Liver (tissue), 9 donors: ENCODE measurements around the gene OMD. TPM values are rescaled to one million over a fixed set of nuclear protein-coding genes. Genes with fewer than 3 reads are reported as not detected.

Experiments
- DNase-seq: peaks from one replicate; pipeline ENCODE4 v3.0.0-alpha.2; 2017; ENCODE audit warnings: low spot score
- H3K27ac ChIP-seq, 2 donors: one replicate each; pipeline ENCODE4 v1.7.0; 2013; ENCODE audit warnings: inconsistent platforms in 2 of 2, low read length in 2 of 2, control low read depth in 1 of 2, low read depth in 1 of 2, mild to moderate bottlenecking in 1 of 2
- H3K27me3 ChIP-seq, 4 donors: one replicate each; pipeline versions ENCODE4 v1.6.1 to v1.7.0; 2013; ENCODE audit warnings: low read length in 3 of 4, inconsistent platforms in 1 of 4, mild to moderate bottlenecking in 1 of 4, moderate library complexity in 1 of 4; ENCODE audit not compliant: control insufficient read depth in 4 of 4, insufficient read depth in 4 of 4
- H3K36me3 ChIP-seq, 4 donors: one replicate each; pipeline versions ENCODE4 v1.6.1 to v1.7.0; 2013; ENCODE audit warnings: low read length in 3 of 4, mild to moderate bottlenecking in 3 of 4, low read depth in 1 of 4, moderate library complexity in 1 of 4; ENCODE audit not compliant: control insufficient read depth in 4 of 4, insufficient read depth in 3 of 4
- H3K4me1 ChIP-seq, 4 donors: one replicate each; pipeline versions ENCODE4 v1.6.1 to v1.7.0; 2013; ENCODE audit warnings: low read length in 3 of 4, mild to moderate bottlenecking in 3 of 4, moderate library complexity in 1 of 4; ENCODE audit not compliant: control insufficient read depth in 4 of 4, insufficient read depth in 4 of 4
- H3K4me3 ChIP-seq, 3 donors: one replicate each; pipeline versions ENCODE4 v1.6.1 to v1.7.0; 2013; ENCODE audit warnings: low read length in 3 of 3, control low read depth in 1 of 3, low read depth in 1 of 3, mild to moderate bottlenecking in 1 of 3
- H3K9ac ChIP-seq, 2 donors: one replicate each; pipeline ENCODE4 v1.7.0; 2013; ENCODE audit warnings: low read length in 2 of 2, mild to moderate bottlenecking in 2 of 2, moderate library complexity in 2 of 2, control low read depth in 1 of 2, low read depth in 1 of 2
- H3K9me3 ChIP-seq, 4 donors: one replicate each; pipeline versions ENCODE4 v1.6.1 to v1.7.0; 2013; ENCODE audit warnings: low read length in 3 of 4; ENCODE audit not compliant: control insufficient read depth in 4 of 4
- ATF3 ChIP-seq: IDR thresholded peaks from 2 replicates; pipeline ENCODE4 v1.6.1; 2016; ENCODE audit warnings: antibody characterized with exemption
- CTCF ChIP-seq: fragments of 150-350 bp; IDR thresholded peaks from 2 replicates; pipeline ENCODE4 v1.5.1; 2017; ENCODE audit warnings: improper control_type of control experiment, low read depth, low read length; ENCODE audit not compliant: missing input control
- EGR1 ChIP-seq, 2 donors: IDR thresholded peaks; 2 replicates each; pipeline ENCODE4 v1.6.1; 2016 to 2018; ENCODE audit warnings: antibody characterized with exemption in 2 of 2, low read depth in 2 of 2
- FOXA1 ChIP-seq: IDR thresholded peaks from 2 replicates; pipeline ENCODE4 v1.6.1; 2016; ENCODE audit warnings: antibody characterized with exemption
- FOXA2 ChIP-seq: IDR thresholded peaks from 2 replicates; pipeline ENCODE4 v1.6.1; 2016; ENCODE audit warnings: antibody characterized with exemption
- GABPA ChIP-seq, 2 donors: IDR thresholded peaks in 1 of 2; conservative IDR thresholded peaks in 1 of 2; 2 replicates each; pipeline ENCODE4 v1.6.1; 2016; ENCODE audit warnings: antibody characterized with exemption in 2 of 2, mild to moderate bottlenecking in 1 of 2, moderate library complexity in 1 of 2
- HNF4A ChIP-seq, 2 donors: conservative IDR thresholded peaks; 2 replicates each; pipeline ENCODE4 v1.6.1; 2016; ENCODE audit warnings: antibody characterized with exemption in 2 of 2, mild to moderate bottlenecking in 2 of 2
- HNF4G ChIP-seq: IDR thresholded peaks from 2 replicates; pipeline ENCODE4 v1.6.1; 2016; ENCODE audit warnings: antibody characterized with exemption
- JUND ChIP-seq, 2 donors: IDR thresholded peaks; 2 replicates each; pipeline ENCODE4 v1.6.1; 2016; ENCODE audit warnings: antibody characterized with exemption in 2 of 2
- NR2F2 ChIP-seq: IDR thresholded peaks from 2 replicates; pipeline ENCODE4 v1.6.1; 2016; ENCODE audit warnings: antibody characterized with exemption
- RAD21 ChIP-seq, 2 donors: IDR thresholded peaks; 2 replicates each; pipeline ENCODE4 v1.6.1; 2016; ENCODE audit warnings: antibody characterized with exemption in 2 of 2, mild to moderate bottlenecking in 2 of 2
- RXRA ChIP-seq, 2 donors: IDR thresholded peaks; 2 replicates each; pipeline ENCODE4 v1.6.1; 2017 to 2018; ENCODE audit warnings: antibody characterized with exemption in 2 of 2, mild to moderate bottlenecking in 1 of 2
- SP1 ChIP-seq: IDR thresholded peaks from 2 replicates; pipeline ENCODE4 v1.6.1; 2018; ENCODE audit warnings: antibody characterized with exemption, mild to moderate bottlenecking
- TAF1 ChIP-seq: conservative IDR thresholded peaks from 2 replicates; pipeline ENCODE4 v1.6.1; 2016; ENCODE audit warnings: antibody characterized with exemption, mild to moderate bottlenecking
- YY1 ChIP-seq: IDR thresholded peaks from 2 replicates; pipeline ENCODE4 v1.6.1; 2016; ENCODE audit warnings: antibody characterized with exemption, mild to moderate bottlenecking
- ZBTB33 ChIP-seq: IDR thresholded peaks from 2 replicates; pipeline ENCODE4 v1.6.1; 2016; ENCODE audit warnings: antibody characterized with exemption
- WGBS: extraction: QIAGEN DNeasy Blood & Tissue Kit; methylation state at CpG from one replicate; pipeline ENCODE4 v1.1.7; 2013; 5-methylcytosine and 5-hydroxymethylcytosine counted together
- polyA plus RNA-seq, 2 donors: library from polyadenylated mRNA; stranded (reverse) in 1 of 2; unstranded in 1 of 2; fragments of 200-250 nt in 1 of 2; fragments of >200 nt in 1 of 2; fragmentation: Nextera tagmentation in 1 of 2; extraction: Ambion mirVana in 1 of 2; gene quantifications; one replicate each; pipeline versions ENCODE4 v1.2.1 to v1.2.3, GENCODE V29; 2013 to 2015
- total RNA-seq, 2 donors: library from RNA; depleted of rRNA; stranded (reverse); fragments of >200 nt; gene quantifications; one replicate each; pipeline ENCODE4 v1.2.3, GENCODE V29; 2014
- TF ChIP-seq, protein P1 (sequence below): IDR thresholded peaks from 2 replicates; pipeline ENCODE4 v1.6.1; 2016; ENCODE audit warnings: antibody characterized with exemption
- TF ChIP-seq, protein P2 (sequence below): IDR thresholded peaks from 2 replicates; pipeline ENCODE4 v1.6.1; 2016; ENCODE audit warnings: antibody characterized with exemption, mild to moderate bottlenecking
- donor health status: healthy.
- donor health status: healthy.
- donor health status: healthy.
- donor health status: healthy.
- donor health status: healthy.

Gene OMD
- total and polyA plus RNA-seq, 4 donors = 0.28 to 0.75 (median 0.52) TPM; not detected in 1

GRCh38 chr9:92381775-92382174 lies 42.5 kb downstream of the OMD start:
- H3K27me3 ChIP-seq = no peaks in the 10 kb centered on the region
- no peak for TF ChIP-seq FOXA1
- no peak for TF ChIP-seq RXRA (IDR thresholded peaks at IDR 0.05)
- TF ChIP-seq TAF1 = no peak
- no peak for TF ChIP-seq JUND (IDR thresholded peaks at IDR 0.05)
- TF ChIP-seq ATF3 = no peak
- no peak for TF ChIP-seq RAD21 (IDR thresholded peaks at IDR 0.05)
- TF ChIP-seq, protein P1, sequence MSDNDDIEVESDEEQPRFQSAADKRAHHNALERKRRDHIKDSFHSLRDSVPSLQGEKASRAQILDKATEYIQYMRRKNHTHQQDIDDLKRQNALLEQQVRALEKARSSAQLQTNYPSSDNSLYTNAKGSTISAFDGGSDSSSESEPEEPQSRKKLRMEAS = no peak
- no peak for TF ChIP-seq EGR1 (IDR thresholded peaks at IDR 0.05; ENCODE audit: low read depth in 2 of 2)
- no peak for TF ChIP-seq HNF4A (conservative IDR thresholded peaks at IDR 0.05)
- TF ChIP-seq HNF4G = no peak
- TF ChIP-seq CTCF = no peak
- TF ChIP-seq FOXA2 = no peak
- no peak for TF ChIP-seq GABPA (IDR thresholded peaks at IDR 0.05 in 1 of 2, conservative IDR thresholded peaks at IDR 0.05 in 1 of 2)
- no peak for DNase-seq
- peaks cover 0 to 8% (median 4%) of the 10 kb centered on the region in 4 donors for H3K4me1 ChIP-seq
- no peak overlapping the region for H3K9ac ChIP-seq
- no peaks in the 10 kb centered on the region for H3K36me3 ChIP-seq
- H3K9me3 ChIP-seq = no peaks in the 10 kb centered on the region
- WGBS = 92% methylated on average over 2 of the region's 2 CpGs
- no peak overlapping the region for H3K27ac ChIP-seq
- no peak overlapping the region for H3K4me3 ChIP-seq

- peaks cover 0 to 5% (median 2%) of the 10 kb centered on the region in 4 donors for H3K4me1 ChIP-seq
- no peak overlapping the region for H3K27ac ChIP-seq
- no peak for DNase-seq
- no peaks in the 10 kb centered on the region for H3K27me3 ChIP-seq
- H3K9me3 ChIP-seq = no peaks in the 10 kb centered on the region
- no peak overlapping the region for H3K9ac ChIP-seq
- TF ChIP-seq NR2F2 = no peak
- TF ChIP-seq TAF1 = no peak
- TF ChIP-seq, protein P2, sequence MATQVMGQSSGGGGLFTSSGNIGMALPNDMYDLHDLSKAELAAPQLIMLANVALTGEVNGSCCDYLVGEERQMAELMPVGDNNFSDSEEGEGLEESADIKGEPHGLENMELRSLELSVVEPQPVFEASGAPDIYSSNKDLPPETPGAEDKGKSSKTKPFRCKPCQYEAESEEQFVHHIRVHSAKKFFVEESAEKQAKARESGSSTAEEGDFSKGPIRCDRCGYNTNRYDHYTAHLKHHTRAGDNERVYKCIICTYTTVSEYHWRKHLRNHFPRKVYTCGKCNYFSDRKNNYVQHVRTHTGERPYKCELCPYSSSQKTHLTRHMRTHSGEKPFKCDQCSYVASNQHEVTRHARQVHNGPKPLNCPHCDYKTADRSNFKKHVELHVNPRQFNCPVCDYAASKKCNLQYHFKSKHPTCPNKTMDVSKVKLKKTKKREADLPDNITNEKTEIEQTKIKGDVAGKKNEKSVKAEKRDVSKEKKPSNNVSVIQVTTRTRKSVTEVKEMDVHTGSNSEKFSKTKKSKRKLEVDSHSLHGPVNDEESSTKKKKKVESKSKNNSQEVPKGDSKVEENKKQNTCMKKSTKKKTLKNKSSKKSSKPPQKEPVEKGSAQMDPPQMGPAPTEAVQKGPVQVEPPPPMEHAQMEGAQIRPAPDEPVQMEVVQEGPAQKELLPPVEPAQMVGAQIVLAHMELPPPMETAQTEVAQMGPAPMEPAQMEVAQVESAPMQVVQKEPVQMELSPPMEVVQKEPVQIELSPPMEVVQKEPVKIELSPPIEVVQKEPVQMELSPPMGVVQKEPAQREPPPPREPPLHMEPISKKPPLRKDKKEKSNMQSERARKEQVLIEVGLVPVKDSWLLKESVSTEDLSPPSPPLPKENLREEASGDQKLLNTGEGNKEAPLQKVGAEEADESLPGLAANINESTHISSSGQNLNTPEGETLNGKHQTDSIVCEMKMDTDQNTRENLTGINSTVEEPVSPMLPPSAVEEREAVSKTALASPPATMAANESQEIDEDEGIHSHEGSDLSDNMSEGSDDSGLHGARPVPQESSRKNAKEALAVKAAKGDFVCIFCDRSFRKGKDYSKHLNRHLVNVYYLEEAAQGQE = no peak
- TF ChIP-seq GABPA (IDR thresholded peaks at IDR 0.05 in 1 of 2, conservative IDR thresholded peaks at IDR 0.05 in 1 of 2) = no peak
- TF ChIP-seq RXRA (IDR thresholded peaks at IDR 0.05) = no peak
- no peak for TF ChIP-seq YY1
- TF ChIP-seq SP1 = no peak
- no peak for TF ChIP-seq HNF4A (conservative IDR thresholded peaks at IDR 0.05)
- no peak for TF ChIP-seq ZBTB33
- no peak for TF ChIP-seq JUND (IDR thresholded peaks at IDR 0.05)
- no peak for TF ChIP-seq CTCF
- TF ChIP-seq FOXA2 = no peak
- no peak for TF ChIP-seq RAD21 (IDR thresholded peaks at IDR 0.05)
- H3K4me3 ChIP-seq = no peak overlapping the region
- no peaks in the 10 kb centered on the region for H3K36me3 ChIP-seq
- 97% methylated on average over 2 of the region's 2 CpGs for WGBS
Observed at GRCh38 chr9:92380603-92381002, 43.7 kb downstream of the OMD start.
